Mesendoderm (in vitro differentiated cells): ENCODE results near the gene POLH. TPM values are rescaled to one million over a fixed set of nuclear protein-coding genes. Genes with fewer than 3 reads are reported as not detected.
A peak's percentile ranks its signal among the peaks of the same experiment; 100 is the strongest.
"Not testable (repeated sequence)": the region's sequence is repeated elsewhere in the genome, so short reads cannot be mapped to it uniquely, and the experiment has no call there.

Experiments used
- DNase-seq: peaks from one replicate; pipeline ENCODE4 v3.0.0; 2013
- H2AK5ac ChIP-seq: 2 replicates; pipeline ENCODE4 v1.6.1; 2013; ENCODE audit warnings: low read length, inconsistent platforms
- H2BK120ac ChIP-seq: 2 replicates; pipeline ENCODE4 v1.6.1; 2013; ENCODE audit warnings: low read depth, mild to moderate bottlenecking, low read length, moderate library complexity, mixed read lengths
- H2BK15ac ChIP-seq: replicated peaks from 2 replicates; pipeline ENCODE4 v1.6.1; 2013; ENCODE audit warnings: low read depth, mild to moderate bottlenecking, moderate library complexity
- H2BK5ac ChIP-seq: 2 replicates; pipeline ENCODE4 v1.6.1; 2013; ENCODE audit warnings: low read length, inconsistent platforms
- H3K18ac ChIP-seq: 2 replicates; pipeline ENCODE4 v1.6.1; 2013; ENCODE audit warnings: mild to moderate bottlenecking, low read length, mixed read lengths
- H3K23ac ChIP-seq: one replicate; pipeline ENCODE4 v1.6.1; 2013; ENCODE audit warnings: low read length
- H3K27ac ChIP-seq: 2 replicates; pipeline ENCODE4 v1.5.1; 2013; ENCODE audit warnings: low read depth, mild to moderate bottlenecking, inconsistent platforms, low read length, moderate library complexity
- H3K27me3 ChIP-seq: 2 replicates; pipeline ENCODE4 v1.6.1; 2013; ENCODE audit warnings: low read length, control low read depth, mild to moderate bottlenecking, inconsistent platforms; ENCODE audit not compliant: insufficient read depth, poor library complexity
- H3K36me3 ChIP-seq: 2 replicates; pipeline ENCODE4 v1.6.1; 2013; ENCODE audit warnings: low read length, inconsistent platforms; ENCODE audit not compliant: control insufficient read depth, insufficient read depth
- H3K4ac ChIP-seq: one replicate; pipeline ENCODE4 v1.6.1; 2013; ENCODE audit warnings: low read depth, mild to moderate bottlenecking, low read length, moderate library complexity
- H3K4me1 ChIP-seq: 2 replicates; pipeline ENCODE4 v1.6.1; 2013; ENCODE audit warnings: low read depth, low read length, inconsistent platforms; ENCODE audit not compliant: control insufficient read depth
- H3K4me2 ChIP-seq: 2 replicates; pipeline ENCODE4 v1.6.1; 2013; ENCODE audit warnings: low read length
- H3K4me3 ChIP-seq: 2 replicates; pipeline ENCODE4 v1.5.1; 2013; ENCODE audit warnings: mild to moderate bottlenecking, low read length
- H3K56ac ChIP-seq: one replicate; pipeline ENCODE4 v1.6.1; 2013; ENCODE audit warnings: low read length
- H3K79me1 ChIP-seq: 2 replicates; pipeline ENCODE4 v1.6.1; 2013; ENCODE audit warnings: low read length, inconsistent platforms
- H3K79me2 ChIP-seq: 2 replicates; pipeline ENCODE4 v1.6.1; 2013; ENCODE audit warnings: mild to moderate bottlenecking, low read length; ENCODE audit not compliant: control insufficient read depth, insufficient read depth
- H3K9ac ChIP-seq: 2 replicates; pipeline ENCODE4 v1.6.1; 2013; ENCODE audit warnings: low read length, inconsistent platforms
- H4K5ac ChIP-seq: one replicate; pipeline ENCODE4 v1.6.1; 2013; ENCODE audit warnings: low read length
- H4K8ac ChIP-seq: one replicate; pipeline ENCODE4 v1.6.1; 2013; ENCODE audit warnings: low read depth, mild to moderate bottlenecking, control low read depth, low read length, moderate library complexity
- WGBS: extraction: QIAGEN DNeasy Blood & Tissue Kit; methylation state at CpG from one replicate; pipeline ENCODE4 v1.1.7; 2013; ENCODE audit warnings: low lambda C conversion rate, missing lambda C conversion rate; ENCODE audit not compliant: insufficient coverage; ENCODE audit errors: extremely low coverage; 5-methylcytosine and 5-hydroxymethylcytosine counted together
- polyA plus RNA-seq, 2 experiments: library from polyadenylated mRNA; stranded (reverse); fragments of 200-250 nt; gene quantifications; one replicate each; pipeline ENCODE4 v1.2.3, GENCODE V29; 2013

Gene POLH
- polyA plus RNA-seq (2013, experiment 1 of 2), result 1.9 TPM
- 2.1 TPM for polyA plus RNA-seq (2013, experiment 2 of 2)

DNA sequence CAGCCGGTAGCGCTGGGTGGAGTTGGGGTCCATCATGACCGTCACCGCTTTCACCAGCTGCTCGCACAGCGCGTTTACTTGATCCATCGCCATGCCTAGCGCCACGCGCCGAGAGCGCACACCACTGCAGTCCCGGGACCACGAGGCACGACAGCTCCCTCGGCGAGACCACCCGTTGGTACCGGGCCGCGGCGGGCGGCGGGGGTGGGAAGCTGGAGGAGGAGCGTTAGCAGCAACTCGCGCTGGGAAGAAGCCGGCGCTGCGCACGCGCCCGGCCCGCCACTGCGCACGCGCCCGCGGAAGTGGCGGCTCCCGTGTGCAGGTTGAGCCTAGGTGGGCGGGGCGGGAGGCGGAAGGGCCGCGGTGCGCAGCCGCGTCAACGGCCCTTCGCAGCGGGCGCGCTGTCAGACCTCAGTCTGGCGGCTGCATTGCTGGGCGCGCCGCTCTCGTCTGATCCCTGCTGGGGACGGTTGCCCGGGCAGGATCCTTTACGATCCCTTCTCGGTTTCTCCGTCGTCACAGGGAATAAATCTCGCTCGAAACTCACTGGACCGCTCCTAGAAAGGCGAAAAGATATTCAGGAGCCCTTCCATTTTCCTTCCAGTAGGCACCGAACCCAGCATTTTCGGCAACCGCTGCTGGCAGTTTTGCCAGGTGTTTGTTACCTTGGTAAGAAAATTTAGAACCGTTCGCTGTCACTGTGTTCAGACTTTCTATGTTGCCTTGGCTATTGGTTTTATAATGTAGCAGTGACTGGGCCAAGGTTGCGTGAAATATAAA, at the start of gene POLH, which contains the start of gene XPO5:
Gene POLH (plus strand): TSS at position 414 of the 780 bp plus-strand sequence. CDS start 6,135 bp downstream, outside the sequence.
Gene XPO5 (minus strand): TSS at position 267 of the 780 bp plus-strand sequence. CDS start 174 bp downstream, at position 93.
- Histone ChIP-seq H3K27ac (peak within 1 kb of the TSS; percentile 64), H2AK5ac (no peak within 1 kb of the TSS), H3K79me1 (peaks cover 12% of the 10 kb centered on the region), H2BK15ac (no peak within 1 kb of the TSS), H3K9ac (peak within 1 kb of the TSS; percentile 97), H4K8ac (no peak within 1 kb of the TSS), H3K4me3 (peak within 1 kb of the TSS; percentile 94), H3K4me2 (peak within 1 kb of the TSS; percentile 98), H2BK5ac (peak within 1 kb of the TSS; percentile 73), H3K79me2 (peaks cover 28% of the 10 kb centered on the region), H3K4me1 (peaks cover 2% of the 10 kb centered on the region), H3K27me3 (no peaks in the 10 kb centered on the region), H3K4ac (peak within 1 kb of the TSS; percentile 50), H2BK120ac (no peak within 1 kb of the TSS), H3K56ac (peak within 1 kb of the TSS; percentile 100), H4K5ac (no peak within 1 kb of the TSS), H3K23ac (peak within 1 kb of the TSS; percentile 90), H3K36me3 (peaks cover 4% of the 10 kb centered on the region), H3K18ac (peak within 1 kb of the TSS; percentile 46)
- no CpG with 5 or more reads among the region's 76 CpGs for WGBS
- DNase-seq, result peak; percentile 96

DNA sequence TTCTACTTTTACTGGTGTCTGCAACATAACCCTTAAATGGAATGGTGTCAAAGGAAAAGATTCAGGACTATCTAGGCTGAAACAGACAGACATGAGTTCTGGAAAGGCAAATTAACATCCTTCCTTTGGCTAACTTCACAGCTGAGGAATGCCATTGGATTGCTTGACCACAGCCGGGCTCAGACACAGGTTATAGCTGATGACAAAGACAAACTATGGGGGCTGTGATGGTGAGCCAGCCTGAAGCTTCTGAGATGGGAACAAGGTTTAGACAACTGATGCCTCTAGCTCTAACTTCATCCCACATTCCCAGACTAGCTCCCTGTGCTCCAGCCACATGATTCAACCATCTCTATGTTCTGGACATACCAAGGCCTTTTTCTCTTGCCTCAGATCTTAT, 43.8 kb upstream of the POLH start:
- no peak overlapping the region for H3K9ac ChIP-seq
- no peak overlapping the region for H3K23ac ChIP-seq
- no peak overlapping the region for H4K5ac ChIP-seq
- WGBS, result no CpG with 5 or more reads among the region's 1 CpG
- H2BK15ac ChIP-seq, result no peak overlapping the region
- no peak overlapping the region for H3K4me3 ChIP-seq
- no peak overlapping the region for H3K27ac ChIP-seq
- peaks cover 6% of the 10 kb centered on the region for H3K36me3 ChIP-seq
- no peak overlapping the region for H3K4ac ChIP-seq
- H3K79me1 ChIP-seq, result no peaks in the 10 kb centered on the region
- H3K56ac ChIP-seq, result no peak overlapping the region
- no peak overlapping the region for H2BK120ac ChIP-seq
- no peak overlapping the region for H3K4me2 ChIP-seq
- no peak overlapping the region for H3K18ac ChIP-seq
- DNase-seq, result no peak
- H2AK5ac ChIP-seq, result no peak overlapping the region
- H4K8ac ChIP-seq, result no peak overlapping the region
- H3K79me2 ChIP-seq, result no peaks in the 10 kb centered on the region
- no peak overlapping the region for H2BK5ac ChIP-seq
- H3K4me1 ChIP-seq, result no peaks in the 10 kb centered on the region
- H3K27me3 ChIP-seq, result no peaks in the 10 kb centered on the region

DNA sequence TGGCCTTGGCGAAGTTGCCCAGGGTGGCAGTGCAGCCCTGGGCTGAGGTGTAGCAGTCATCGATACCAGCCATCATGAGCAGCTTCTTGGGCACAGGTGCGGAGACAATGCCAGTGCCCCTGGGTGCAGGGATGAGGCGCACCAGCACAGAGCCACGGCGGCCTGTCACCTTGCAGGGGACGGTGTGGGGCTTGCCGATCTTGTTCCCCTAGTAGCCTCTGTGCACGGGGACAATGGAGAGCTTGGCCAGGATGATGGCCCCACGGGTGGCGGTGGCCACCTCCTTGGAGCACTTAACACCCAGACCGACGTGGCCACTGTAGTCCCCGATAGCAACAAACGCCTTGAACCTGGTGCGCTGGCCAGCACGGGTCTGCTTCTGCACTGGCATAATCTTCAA, 37.0 kb upstream of the POLH start:
- not testable (repeated sequence) for H2BK120ac ChIP-seq, H3K27me3 ChIP-seq, H3K36me3 ChIP-seq, H4K5ac ChIP-seq, H3K4ac ChIP-seq, H3K9ac ChIP-seq, H3K27ac ChIP-seq, H3K4me2 ChIP-seq, H3K4me3 ChIP-seq, H3K18ac ChIP-seq, H3K23ac ChIP-seq, H4K8ac ChIP-seq, H3K79me1 ChIP-seq, H2BK5ac ChIP-seq, H3K79me2 ChIP-seq, H3K56ac ChIP-seq, H3K4me1 ChIP-seq, H2BK15ac ChIP-seq, H2AK5ac ChIP-seq, DNase-seq
- no CpG with 5 or more reads among the region's 17 CpGs for WGBS

DNA sequence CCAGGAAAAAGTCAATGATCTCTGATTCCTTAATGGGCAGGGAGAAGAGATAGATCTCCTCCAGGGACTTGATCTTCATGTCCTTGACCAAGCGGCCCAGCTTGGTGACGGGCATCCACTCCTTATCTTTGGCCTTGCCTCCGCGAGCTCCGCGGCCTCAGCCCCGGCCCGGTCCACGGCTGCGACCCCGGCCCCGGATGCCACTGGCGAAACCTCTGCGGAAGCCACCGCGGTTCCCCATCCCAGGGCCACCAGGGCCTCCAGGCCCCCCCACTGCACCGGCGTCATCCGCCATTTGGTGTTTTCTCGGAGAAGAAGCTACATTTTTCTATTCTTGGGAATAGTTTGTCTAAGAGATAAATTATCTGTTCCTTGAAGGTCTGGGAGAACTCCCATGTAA, 36.6 kb upstream of the POLH start:
- H2BK5ac ChIP-seq, H2AK5ac ChIP-seq, H4K8ac ChIP-seq, H3K4me2 ChIP-seq, H3K18ac ChIP-seq, H2BK15ac ChIP-seq, H3K4me1 ChIP-seq, H3K4me3 ChIP-seq, H3K79me1 ChIP-seq, H4K5ac ChIP-seq, H3K79me2 ChIP-seq, H3K23ac ChIP-seq, H3K36me3 ChIP-seq, H3K56ac ChIP-seq, H3K27me3 ChIP-seq, H3K27ac ChIP-seq, H2BK120ac ChIP-seq, H3K9ac ChIP-seq, H3K4ac ChIP-seq, DNase-seq: not testable (repeated sequence)
- WGBS, result no CpG with 5 or more reads among the region's 20 CpGs

DNA sequence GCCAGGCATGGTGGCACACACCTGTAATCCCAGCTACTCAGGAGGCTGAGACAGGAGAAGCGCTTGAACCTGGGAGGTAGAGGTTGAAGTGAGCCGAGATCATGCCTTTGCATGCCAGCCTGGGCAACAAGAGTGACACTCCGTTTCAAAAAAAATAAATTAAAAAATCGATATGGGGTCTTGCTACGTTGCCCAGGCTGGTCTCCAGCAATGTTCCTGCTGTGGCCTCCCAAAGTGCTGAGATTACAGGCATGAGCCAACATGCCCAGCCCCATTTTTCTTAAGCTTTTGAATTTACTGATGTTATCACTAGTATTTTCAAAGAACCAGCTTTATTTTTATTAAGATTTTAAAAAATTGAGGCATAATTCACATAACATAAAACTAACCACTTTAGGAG, 35.5 kb upstream of the POLH start:
- no peak overlapping the region for H2BK120ac ChIP-seq
- no CpG with 5 or more reads among the region's 5 CpGs for WGBS
- no peaks in the 10 kb centered on the region for H3K4me1 ChIP-seq
- no peaks in the 10 kb centered on the region for H3K79me1 ChIP-seq
- H3K4me2 ChIP-seq, result no peak overlapping the region
- H3K4me3 ChIP-seq, result no peak overlapping the region
- H2BK15ac ChIP-seq, result no peak overlapping the region
- DNase-seq, result no peak
- H4K5ac ChIP-seq, result no peak overlapping the region
- no peaks in the 10 kb centered on the region for H3K79me2 ChIP-seq
- no peak overlapping the region for H3K4ac ChIP-seq
- H3K18ac ChIP-seq, result no peak overlapping the region
- no peak overlapping the region for H2AK5ac ChIP-seq
- no peaks in the 10 kb centered on the region for H3K27me3 ChIP-seq
- H3K23ac ChIP-seq, result no peak overlapping the region
- no peak overlapping the region for H3K56ac ChIP-seq
- H3K36me3 ChIP-seq, result peaks cover 6% of the 10 kb centered on the region
- H2BK5ac ChIP-seq, result no peak overlapping the region
- no peak overlapping the region for H3K9ac ChIP-seq
- no peak overlapping the region for H4K8ac ChIP-seq
- H3K27ac ChIP-seq, result no peak overlapping the region
